Sigmoid colon (tissue), 7 donors: ENCODE data around the gene ENTR1. TPM values are rescaled to one million over a fixed set of nuclear protein-coding genes. Genes with fewer than 3 reads are reported as not detected.

ENCODE experiments used
- DNase-seq: peaks from one replicate; pipeline ENCODE4 v3.0.0-alpha.2; 2019
- H3K27ac ChIP-seq, 4 donors: fragments of 200-600 bp; sonication (generic); one replicate each; pipeline ENCODE4 v1.5.1; 2016 to 2019; ENCODE audit warnings: mild to moderate bottlenecking in 1 of 4
- H3K27me3 ChIP-seq, 3 donors: fragments of 200-600 bp; sonication (generic); one replicate each; pipeline ENCODE4 v1.5.1; 2019; ENCODE audit warnings: mild to moderate bottlenecking in 1 of 3
- H3K36me3 ChIP-seq, 4 donors: fragments of 200-600 bp; sonication (generic); one replicate each; pipeline ENCODE4 v1.5.1; 2016 to 2019
- H3K4me1 ChIP-seq, 4 donors: fragments of 200-600 bp; sonication (generic); one replicate each; pipeline ENCODE4 v1.5.1; 2017 to 2019
- H3K4me3 ChIP-seq, 4 donors: fragments of 200-600 bp; sonication (generic); one replicate each; pipeline ENCODE4 v1.5.1; 2017 to 2019; ENCODE audit warnings: mild to moderate bottlenecking in 2 of 4, moderate library complexity in 1 of 4
- H3K9me3 ChIP-seq, 4 donors: fragments of 200-600 bp in 3 of 4; sonication (generic) in 3 of 4; one replicate each; pipeline versions ENCODE4 v1.5.1 to v1.6.1; 2013 to 2019
- CTCF ChIP-seq, 4 experiments: fragments of 450-650 bp in 3 of 4; fragments of 200-600 bp in 1 of 4; IDR thresholded peaks; one replicate each; pipeline ENCODE4 v1.5.1; 2016 to 2019; ENCODE audit warnings: antibody characterized with exemption in 4 of 4, mild to moderate bottlenecking in 3 of 4, moderate library complexity in 2 of 4
- EP300 ChIP-seq, 4 donors: sonication (generic); formaldehyde crosslinking; IDR thresholded peaks; one replicate each; pipeline ENCODE4 v1.6.1; 2017; ENCODE audit warnings: antibody characterized with exemption in 4 of 4
- POLR2A ChIP-seq, 2 donors: fragments of 450-650 bp; IDR thresholded peaks; one replicate each; pipeline ENCODE4 v1.6.1; 2016; ENCODE audit warnings: antibody characterized with exemption in 2 of 2, mild to moderate bottlenecking in 2 of 2, moderate library complexity in 2 of 2
- POLR2AphosphoS5 ChIP-seq, 4 donors: sonication (generic); formaldehyde crosslinking; IDR thresholded peaks; one replicate each; pipeline ENCODE4 v1.6.1; 2017; ENCODE audit warnings: antibody characterized with exemption in 4 of 4
- WGBS, 2 donors: extraction: QIAGEN DNeasy Blood & Tissue Kit; methylation state at CpG; one replicate each; pipeline ENCODE4 v1.1.7; 2013; 5-methylcytosine and 5-hydroxymethylcytosine counted together
- intact Hi-C: fragments of 100-400 bp; cut with DNase I; formaldehyde crosslinking; loops from one replicate; pipeline ENCODE4 v1.15.1; 2023
- polyA plus RNA-seq, 3 donors: library from polyadenylated mRNA; stranded (reverse); fragments of 200-250 nt; gene quantifications; one replicate each; pipeline ENCODE4 v1.2.3, GENCODE V29; 2013
- total RNA-seq, 4 donors: library from RNA; depleted of rRNA; stranded (reverse); fragments of >200 nt; gene quantifications; one replicate each; pipeline ENCODE4 v1.1.0, GENCODE V29; 2016
- donor health status: healthy with polysubstance abuse.
- donor health status: Bipolar disorder and iron deficiency.
- donor health status: healthy.

The ENTR1 gene
- total and polyA plus RNA-seq, 7 donors, result 16.2 to 47.2 (median 30.6) TPM

DNA sequence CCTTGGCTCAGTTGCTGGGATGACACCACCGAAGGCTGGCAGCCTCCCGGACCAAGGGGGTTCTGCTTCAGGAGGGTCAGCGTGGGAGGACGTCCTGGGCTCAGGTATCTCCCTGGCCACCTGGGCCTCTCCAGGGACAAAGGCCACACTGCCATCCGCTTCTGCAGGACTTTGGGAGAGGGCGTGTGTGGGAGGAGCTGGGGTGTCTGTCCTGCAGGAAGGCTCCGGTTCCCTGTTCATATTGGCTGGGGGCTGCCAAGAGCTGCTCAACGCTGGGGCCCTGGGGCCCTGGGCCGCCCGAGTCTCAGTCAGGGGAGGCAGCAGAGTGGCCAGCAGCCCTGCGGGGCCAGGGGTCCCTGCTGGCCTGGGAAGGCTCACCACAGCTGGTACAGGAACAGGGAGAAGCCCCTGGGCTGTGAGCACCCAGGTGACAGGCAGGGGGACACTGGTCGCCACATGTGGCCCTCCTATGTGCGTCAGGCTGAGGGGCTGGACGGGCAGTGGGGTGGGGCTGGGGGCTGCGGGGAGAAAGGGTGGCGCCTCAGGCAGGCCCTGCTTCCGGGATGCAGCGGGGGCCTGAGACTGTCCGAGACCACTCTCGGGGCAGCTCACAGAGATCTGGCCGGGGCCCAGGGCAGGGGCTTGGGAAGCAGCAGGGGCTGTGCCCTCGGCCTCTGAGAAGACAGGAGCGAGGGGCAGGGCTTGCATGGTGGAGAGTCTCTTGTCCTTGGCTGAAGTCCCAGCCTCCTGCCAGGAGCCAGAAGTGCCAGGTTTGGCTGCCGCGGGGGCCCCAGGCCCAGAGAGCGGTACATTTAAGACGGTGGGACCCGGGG, 32.0 kb downstream of the ENTR1 start:
- H3K4me3 ChIP-seq, result no peak overlapping the region
- 84 to 88% methylated on average over 28 of the region's 28 CpGs for WGBS, 2 donors
- H3K4me1 ChIP-seq, result no peaks in the 10 kb centered on the region
- no peaks in the 10 kb centered on the region for H3K27me3 ChIP-seq
- H3K36me3 ChIP-seq, result peaks cover 6 to 51% (median 14%) of the 10 kb centered on the region in 4 donors
- H3K9me3 ChIP-seq, result no peaks in the 10 kb centered on the region
- DNase-seq, result no peak
- no peak overlapping the region for H3K27ac ChIP-seq
- no peak for TF ChIP-seq POLR2AphosphoS5 (IDR thresholded peaks at IDR 0.05)
- TF ChIP-seq EP300 (IDR thresholded peaks at IDR 0.05), result no peak
- no peak for TF ChIP-seq CTCF (IDR thresholded peaks at IDR 0.05)
- TF ChIP-seq POLR2A (IDR thresholded peaks at IDR 0.05), result no peak
- intact Hi-C loops, result no loop called here

- Histone ChIP-seq H3K27me3 (no peaks in the 10 kb centered on the region), H3K9me3 (no peaks in the 10 kb centered on the region), H3K27ac (no peak overlapping the region), H3K4me1 (peaks cover 0 to 2% (median 0%) of the 10 kb centered on the region in 4 donors), H3K4me3 (no peak overlapping the region), H3K36me3 (peaks cover 0 to 42% (median 9%) of the 10 kb centered on the region in 4 donors)
- WGBS, 2 donors, result 87 to 90% methylated on average over 32 of the region's 32 CpGs
- intact Hi-C loops, result no loop called here
- TF ChIP-seq EP300 (IDR thresholded peaks at IDR 0.05) (no peak), CTCF (IDR thresholded peaks at IDR 0.05) (no peak), POLR2A (IDR thresholded peaks at IDR 0.05) (no peak), POLR2AphosphoS5 (IDR thresholded peaks at IDR 0.05) (no peak)
- no peak for DNase-seq
Observed at GRCh38 chr9:136377341-136378169, 32.9 kb downstream of the ENTR1 start.

GRCh38 chr9:136376457-136376856, 34.0 kb downstream of the ENTR1 start:
- DNase-seq, result no peak
- H3K27me3 ChIP-seq, result no peaks in the 10 kb centered on the region
- H3K4me1 ChIP-seq, result peaks cover 0 to 8% (median 0%) of the 10 kb centered on the region in 4 donors
- 84 to 85% methylated on average over 8 of the region's 8 CpGs for WGBS, 2 donors
- intact Hi-C loops, result no loop called here
- TF ChIP-seq POLR2AphosphoS5 (IDR thresholded peaks at IDR 0.05) (no peak), POLR2A (IDR thresholded peaks at IDR 0.05) (no peak), CTCF (IDR thresholded peaks at IDR 0.05) (no peak), EP300 (IDR thresholded peaks at IDR 0.05) (no peak)
- H3K4me3 ChIP-seq, result no peak overlapping the region
- no peaks in the 10 kb centered on the region for H3K9me3 ChIP-seq
- peaks cover 0 to 31% (median 2%) of the 10 kb centered on the region in 4 donors for H3K36me3 ChIP-seq
- no peak overlapping the region for H3K27ac ChIP-seq

DNA sequence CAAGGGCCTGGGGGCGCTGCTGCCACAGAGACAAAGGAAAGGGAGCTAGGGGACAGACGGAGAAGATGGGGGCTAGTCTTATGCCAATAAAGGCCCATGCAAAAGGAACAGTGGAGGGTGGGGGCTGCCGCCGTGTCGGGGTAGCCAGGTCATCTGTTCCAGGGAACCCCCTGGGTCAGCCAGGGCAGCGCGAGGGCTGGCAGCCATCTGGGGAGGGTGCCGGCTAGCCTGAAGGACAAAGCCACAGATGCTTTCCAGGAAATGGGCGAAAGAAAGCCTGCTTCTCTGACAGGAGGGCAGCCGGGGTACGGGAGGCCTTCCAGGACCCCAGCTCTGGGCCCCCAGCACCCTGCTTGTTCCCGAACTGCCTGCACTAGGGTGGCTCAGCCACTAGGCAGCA, 35.3 kb downstream of the ENTR1 start:
- DNase-seq, result no peak
- peaks cover 0 to 8% (median 0%) of the 10 kb centered on the region in 4 donors for H3K4me1 ChIP-seq
- H3K4me3 ChIP-seq, result no peak overlapping the region
- intact Hi-C loops, result no loop called here
- WGBS, 2 donors, result 95% methylated on average over 12 of the region's 12 CpGs
- H3K36me3 ChIP-seq, result peaks cover 0 to 19% (median 0%) of the 10 kb centered on the region in 4 donors
- H3K27me3 ChIP-seq, result no peaks in the 10 kb centered on the region
- H3K27ac ChIP-seq, result no peak overlapping the region
- no peaks in the 10 kb centered on the region for H3K9me3 ChIP-seq
- TF ChIP-seq EP300 (IDR thresholded peaks at IDR 0.05), result no peak
- TF ChIP-seq CTCF (IDR thresholded peaks at IDR 0.05), result no peak
- TF ChIP-seq POLR2AphosphoS5 (IDR thresholded peaks at IDR 0.05), result no peak
- TF ChIP-seq POLR2A (IDR thresholded peaks at IDR 0.05), result no peak
